ENCODE results near the gene PPP2R5C. TPM values are rescaled to one million over a fixed set of nuclear protein-coding genes. Genes with fewer than 3 reads are reported as not detected.

PPP2R5C gene
- total and polyA plus RNA-seq, 4 experiments from 2014 or later = 273 to 620 (median 431) TPM

GRCh38 chr14:101731187-101732080 lies 30.1 kb upstream of the PPP2R5C start:
- peak overlapping the region; percentile 85 to 100 (median 99) for H3K27ac Mint-ChIP-seq
- peaks cover 0 to 1% (median 0%) of the 10 kb centered on the region in 8 donors for H3K9me3 Mint-ChIP-seq
- DNase-seq = peak; percentile 83 to 96 (median 83)
- no peaks in the 10 kb centered on the region for H3K36me3 ChIP-seq (ENCODE audit: insufficient read depth, low read length)
- no peaks in the 10 kb centered on the region for H3K27me3 Mint-ChIP-seq
- intact Hi-C loops (cut with micrococcal nuclease) = loop anchor here (1.0 kb wide), 3 partner anchors 9 to 29 kb away; no protein-coding TSS in a partner anchor
- ChIA-PET POLR2A (ENCODE audit: partially characterized antibody) (interaction anchor here (0.8 to 4.9 kb wide), 21 partner anchors 10 to 353 kb away, joined by 3 to 91 read pairs (median 5); no protein-coding TSS in a partner anchor), CTCF (ENCODE audit: partially characterized antibody) (interaction anchor here (0.6 to 4.2 kb wide), 9 partner anchors 9 to 104 kb away, joined by 3 to 22 read pairs (median 7); no protein-coding TSS in a partner anchor)
- H3K4me1 Mint-ChIP-seq = peaks cover 29 to 52% (median 42%) of the 10 kb centered on the region in 4 donors
- no peaks in the 10 kb centered on the region for H3K9me3 ChIP-seq (ENCODE audit: control insufficient read depth in 1 of 2, low read length in 2 of 2)
- no peaks in the 10 kb centered on the region for H3K27me3 ChIP-seq (ENCODE audit: insufficient read depth, low read length)
- H3K4me3 Mint-ChIP-seq = peak overlapping the region; percentile 68 to 86 (median 82)
- peaks cover 35% of the 10 kb centered on the region for H3K4me1 ChIP-seq (ENCODE audit: insufficient read depth, low read length)
- peak overlapping the region; percentile 31 to 58 for H3K4me3 ChIP-seq (ENCODE audit: low read length in 2 of 2)
- H3K27ac ChIP-seq (ENCODE audit: low read depth, low read length) = peak overlapping the region; percentile 75
- no peaks in the 10 kb centered on the region for H3K36me3 Mint-ChIP-seq

GRCh38 chr14:101732118-101732517 lies 29.4 kb upstream of the PPP2R5C start:
- Mint-ChIP-seq H3K4me1 (peaks cover 26 to 52% (median 36%) of the 10 kb centered on the region in 4 donors), H3K4me3 (peak overlapping the region; percentile 68 to 86 (median 82)), H3K27ac (peak overlapping the region; percentile 85 to 100 (median 99)), H3K36me3 (no peaks in the 10 kb centered on the region), H3K27me3 (no peaks in the 10 kb centered on the region), H3K9me3 (peaks cover 0 to 1% (median 0%) of the 10 kb centered on the region in 8 donors)
- Histone ChIP-seq H3K36me3 (ENCODE audit: insufficient read depth, low read length) (no peaks in the 10 kb centered on the region), H3K4me1 (ENCODE audit: insufficient read depth, low read length) (peaks cover 31% of the 10 kb centered on the region), H3K4me3 (ENCODE audit: low read length in 2 of 2) (peak overlapping the region; percentile 31 to 58), H3K27ac (ENCODE audit: low read depth, low read length) (peak overlapping the region; percentile 75), H3K9me3 (ENCODE audit: control insufficient read depth in 1 of 2, low read length in 2 of 2) (no peaks in the 10 kb centered on the region), H3K27me3 (ENCODE audit: insufficient read depth, low read length) (no peaks in the 10 kb centered on the region)
- ChIA-PET POLR2A (ENCODE audit: partially characterized antibody) (interaction anchor here (0.9 to 4.9 kb wide), 11 partner anchors 10 to 143 kb away, joined by 3 to 91 read pairs (median 17); no protein-coding TSS in a partner anchor), CTCF (ENCODE audit: partially characterized antibody) (interaction anchor here (0.6 to 4.2 kb wide), 7 partner anchors 10 to 105 kb away, joined by 3 to 22 read pairs (median 9); no protein-coding TSS in a partner anchor)
- intact Hi-C loops (cut with micrococcal nuclease) = no loop called here
- no peak for DNase-seq

GRCh38 chr14:101733211-101733610 lies 28.3 kb upstream of the PPP2R5C start:
- Histone ChIP-seq H3K9me3 (ENCODE audit: control insufficient read depth in 1 of 2, low read length in 2 of 2) (no peaks in the 10 kb centered on the region), H3K27ac (ENCODE audit: low read depth, low read length) (no peak overlapping the region), H3K27me3 (ENCODE audit: insufficient read depth, low read length) (no peaks in the 10 kb centered on the region), H3K4me3 (ENCODE audit: low read length in 2 of 2) (no peak overlapping the region), H3K4me1 (ENCODE audit: insufficient read depth, low read length) (peaks cover 38% of the 10 kb centered on the region), H3K36me3 (ENCODE audit: insufficient read depth, low read length) (no peaks in the 10 kb centered on the region)
- H3K4me1 Mint-ChIP-seq = peaks cover 28 to 59% (median 39%) of the 10 kb centered on the region in 4 donors
- intact Hi-C loops (cut with micrococcal nuclease) = no loop called here
- ChIA-PET POLR2A (ENCODE audit: partially characterized antibody) (interaction anchor here (1.3 to 4.9 kb wide), 2 partner anchors 11 to 26 kb away, joined by 5 to 59 read pairs; no protein-coding TSS in a partner anchor), CTCF (ENCODE audit: partially characterized antibody) (interaction anchor here (4.2 kb wide), 1 partner anchor 26 kb away, joined by 22 read pairs; no protein-coding TSS in a partner anchor)
- H3K27ac Mint-ChIP-seq = peak overlapping the region in 5 of 7 donors; percentile 36 to 100 (median 57)
- DNase-seq = no peak
- H3K27me3 Mint-ChIP-seq = no peaks in the 10 kb centered on the region
- no peak overlapping the region for H3K4me3 Mint-ChIP-seq
- no peaks in the 10 kb centered on the region for H3K36me3 Mint-ChIP-seq
- H3K9me3 Mint-ChIP-seq = peaks cover 0 to 1% (median 0%) of the 10 kb centered on the region in 8 donors

- Histone ChIP-seq H3K27me3 (ENCODE audit: insufficient read depth, low read length) (no peaks in the 10 kb centered on the region), H3K36me3 (ENCODE audit: insufficient read depth, low read length) (no peaks in the 10 kb centered on the region), H3K4me3 (ENCODE audit: low read length in 2 of 2) (no peak overlapping the region), H3K27ac (ENCODE audit: low read depth, low read length) (no peak overlapping the region), H3K9me3 (ENCODE audit: control insufficient read depth in 1 of 2, low read length in 2 of 2) (no peaks in the 10 kb centered on the region), H3K4me1 (ENCODE audit: insufficient read depth, low read length) (peaks cover 38% of the 10 kb centered on the region)
- intact Hi-C loops (cut with micrococcal nuclease) = no loop called here
- H3K36me3 Mint-ChIP-seq = no peaks in the 10 kb centered on the region
- peak overlapping the region in 3 of 7 donors; percentile 59 to 85 (median 62) for H3K27ac Mint-ChIP-seq
- ChIA-PET CTCF (ENCODE audit: partially characterized antibody) (interaction anchor here (4.9 kb wide), 1 partner anchor 27 kb away, joined by 23 read pairs; no protein-coding TSS in a partner anchor), POLR2A (ENCODE audit: partially characterized antibody) (interaction anchor here (0.7 to 2.3 kb wide), 3 partner anchors 12 to 28 kb away, joined by 5 to 8 read pairs (median 6); no protein-coding TSS in a partner anchor)
- DNase-seq = no peak
- H3K9me3 Mint-ChIP-seq = peaks cover 0 to 2% (median 0%) of the 10 kb centered on the region in 8 donors
- H3K27me3 Mint-ChIP-seq = no peaks in the 10 kb centered on the region
- peaks cover 27 to 57% (median 39%) of the 10 kb centered on the region in 4 donors for H3K4me1 Mint-ChIP-seq
- no peak overlapping the region for H3K4me3 Mint-ChIP-seq
These were observed 27.2 kb upstream of the PPP2R5C start for GRCh38 chr14:101734246-101734847.

- ChIA-PET POLR2A (ENCODE audit: partially characterized antibody) (interaction anchor here (0.6 to 2.3 kb wide), 2 partner anchors 29 to 91 kb away, joined by 3 to 6 read pairs; no protein-coding TSS in a partner anchor), CTCF (ENCODE audit: partially characterized antibody) (interaction anchor here (4.9 kb wide), 1 partner anchor 28 kb away, joined by 23 read pairs; no protein-coding TSS in a partner anchor)
- H3K27ac ChIP-seq (ENCODE audit: low read depth, low read length) = no peak overlapping the region
- peaks cover 36% of the 10 kb centered on the region for H3K4me1 ChIP-seq (ENCODE audit: insufficient read depth, low read length)
- H3K9me3 ChIP-seq (ENCODE audit: control insufficient read depth in 1 of 2, low read length in 2 of 2) = no peaks in the 10 kb centered on the region
- intact Hi-C loops (cut with micrococcal nuclease) = no loop called here
- no peaks in the 10 kb centered on the region for H3K27me3 Mint-ChIP-seq
- no peaks in the 10 kb centered on the region for H3K36me3 ChIP-seq (ENCODE audit: insufficient read depth, low read length)
- H3K4me1 Mint-ChIP-seq = peaks cover 22 to 48% (median 30%) of the 10 kb centered on the region in 4 donors
- H3K36me3 Mint-ChIP-seq = peaks cover 8 to 9% of the 10 kb centered on the region in 2 donors
- no peaks in the 10 kb centered on the region for H3K27me3 ChIP-seq (ENCODE audit: insufficient read depth, low read length)
- no peak for DNase-seq
- no peak overlapping the region for H3K4me3 Mint-ChIP-seq
- H3K9me3 Mint-ChIP-seq = peaks cover 0 to 12% (median 7%) of the 10 kb centered on the region in 8 donors
- H3K27ac Mint-ChIP-seq = peak overlapping the region in 4 of 7 donors; percentile 41 to 82 (median 63)
- no peak overlapping the region for H3K4me3 ChIP-seq (ENCODE audit: low read length in 2 of 2)
These were observed 26.1 kb upstream of the PPP2R5C start for GRCh38 chr14:101735453-101735852.

- peak overlapping the region in 1 of 7 donors; percentile 82 for H3K27ac Mint-ChIP-seq
- DNase-seq = no peak
- Histone ChIP-seq H3K36me3 (ENCODE audit: insufficient read depth, low read length) (no peaks in the 10 kb centered on the region), H3K4me1 (ENCODE audit: insufficient read depth, low read length) (peaks cover 29% of the 10 kb centered on the region), H3K27me3 (ENCODE audit: insufficient read depth, low read length) (no peaks in the 10 kb centered on the region), H3K27ac (ENCODE audit: low read depth, low read length) (no peak overlapping the region), H3K4me3 (ENCODE audit: low read length in 2 of 2) (no peak overlapping the region), H3K9me3 (ENCODE audit: control insufficient read depth in 1 of 2, low read length in 2 of 2) (peaks cover 0 to 4% of the 10 kb centered on the region in 2 donors)
- ChIA-PET POLR2A (ENCODE audit: partially characterized antibody) (interaction anchor here (0.6 to 2.3 kb wide), 4 partner anchors 14 to 1142 kb away, joined by 3 to 6 read pairs (median 4); no protein-coding TSS in a partner anchor), CTCF (ENCODE audit: partially characterized antibody) (interaction anchor here (1.1 to 4.9 kb wide), 2 partner anchors 27 to 29 kb away, joined by 3 to 23 read pairs; no protein-coding TSS in a partner anchor)
- intact Hi-C loops (cut with micrococcal nuclease) = no loop called here
- no peaks in the 10 kb centered on the region for H3K27me3 Mint-ChIP-seq
- peaks cover 19 to 41% (median 25%) of the 10 kb centered on the region in 4 donors for H3K4me1 Mint-ChIP-seq
- H3K36me3 Mint-ChIP-seq = peaks cover 8 to 10% of the 10 kb centered on the region in 2 donors
- H3K9me3 Mint-ChIP-seq = peaks cover 0 to 17% (median 10%) of the 10 kb centered on the region in 8 donors
- no peak overlapping the region for H3K4me3 Mint-ChIP-seq
These were observed 25.4 kb upstream of the PPP2R5C start for GRCh38 chr14:101736071-101736470.
